HG03565 (cell line): ENCODE measurements around the gene THSD7A.
"Not testable (repeated sequence)": the region's sequence is repeated elsewhere in the genome, so short reads cannot be mapped to it uniquely, and the experiment has no call there.

Experiments used
- ATAC-seq: cut with Tn5 transposase; IDR thresholded peaks from one replicate; pipeline ENCODE4 v1.9.1; 2021; ENCODE audit warnings: mild to moderate bottlenecking, moderate library complexity; ENCODE audit not compliant: unreplicated experiment

Gene THSD7A

DNA sequence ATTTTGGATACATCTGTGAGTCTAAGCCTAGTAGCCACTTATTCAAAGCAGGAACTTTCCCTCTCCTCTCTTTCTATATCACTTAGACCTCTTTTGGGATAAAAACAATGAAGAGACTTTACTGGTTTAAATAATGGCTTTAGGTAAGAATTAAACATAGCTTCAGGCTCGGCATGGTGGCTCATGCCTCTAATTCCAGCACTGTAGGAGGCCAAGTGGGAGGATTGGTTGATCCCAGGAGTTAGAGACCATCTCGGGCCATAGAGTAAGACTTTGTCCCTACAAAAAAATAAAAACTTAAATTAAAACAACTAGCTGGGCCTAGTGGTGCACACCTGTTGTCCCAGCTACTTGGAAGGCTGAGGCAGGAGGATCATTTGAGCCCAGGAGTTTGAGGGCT, 304.3 kb downstream of the THSD7A start:
- no peak for ATAC-seq

DNA sequence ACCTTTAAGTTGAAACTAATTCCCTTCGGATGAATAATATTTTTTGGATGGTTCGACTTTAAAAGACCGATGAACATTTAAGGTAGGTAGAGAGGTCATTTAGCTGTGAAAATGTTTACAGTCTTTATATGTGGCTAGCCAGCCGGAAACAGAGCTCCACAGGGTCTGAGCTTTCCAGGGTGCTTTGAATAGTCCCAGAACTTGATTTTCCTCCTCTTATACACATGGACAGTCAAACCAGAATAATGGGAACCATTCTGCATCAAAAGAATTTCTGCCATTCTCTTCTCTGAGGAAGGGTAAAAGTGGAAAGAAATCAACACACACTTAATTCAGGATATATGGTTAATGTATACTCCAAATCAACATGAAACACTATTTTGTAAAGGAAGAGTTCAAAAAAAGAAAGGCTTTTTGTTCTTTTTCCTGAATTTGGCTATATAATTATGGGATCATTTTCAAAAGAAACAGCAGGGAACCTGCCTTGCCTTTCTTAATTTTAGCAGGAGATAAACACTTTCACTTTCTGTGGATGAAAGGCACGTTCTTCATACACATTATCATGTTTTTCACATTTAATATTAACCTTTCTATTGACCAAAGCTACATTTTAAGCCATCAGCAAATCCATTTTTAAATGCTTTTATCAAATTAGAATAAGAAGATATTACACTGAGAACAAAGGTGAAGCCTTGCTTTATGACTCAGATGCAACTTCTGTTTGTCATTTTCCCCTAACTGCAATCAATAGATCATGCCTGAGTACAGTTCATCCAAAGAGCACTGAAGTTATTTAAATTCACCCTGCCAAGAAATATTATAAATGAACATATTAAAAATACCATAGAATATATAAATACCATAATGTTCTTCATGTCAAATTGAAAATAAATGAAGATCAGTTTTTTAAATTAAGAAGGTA, 307.3 kb downstream of the THSD7A start:
- no peak for ATAC-seq

DNA sequence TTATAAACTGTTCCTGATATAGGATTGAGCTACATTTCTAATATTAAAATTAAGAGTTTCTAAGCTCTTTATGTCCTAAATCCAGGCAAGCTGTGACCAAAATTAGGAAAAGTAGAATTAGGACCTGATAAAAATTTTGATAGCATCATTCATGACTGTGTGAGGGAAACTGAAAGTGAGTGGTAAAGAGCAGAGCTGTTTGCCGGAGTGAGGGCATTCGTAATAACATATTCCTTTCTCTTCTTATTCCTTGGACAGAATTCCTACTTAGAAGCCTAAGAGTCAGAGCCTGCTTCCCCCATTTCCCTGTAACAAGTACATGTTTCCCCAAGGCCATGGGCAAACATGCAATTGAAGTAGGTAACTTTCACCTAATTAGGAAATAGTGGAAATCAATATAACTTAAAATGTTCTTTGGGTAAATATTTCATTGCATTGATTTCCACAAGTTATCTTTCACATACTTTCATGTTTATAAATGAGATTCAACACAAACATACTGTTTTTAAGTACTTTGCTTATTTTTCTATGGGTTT, 310.0 kb downstream of the THSD7A start:
- not testable (repeated sequence) for ATAC-seq

DNA sequence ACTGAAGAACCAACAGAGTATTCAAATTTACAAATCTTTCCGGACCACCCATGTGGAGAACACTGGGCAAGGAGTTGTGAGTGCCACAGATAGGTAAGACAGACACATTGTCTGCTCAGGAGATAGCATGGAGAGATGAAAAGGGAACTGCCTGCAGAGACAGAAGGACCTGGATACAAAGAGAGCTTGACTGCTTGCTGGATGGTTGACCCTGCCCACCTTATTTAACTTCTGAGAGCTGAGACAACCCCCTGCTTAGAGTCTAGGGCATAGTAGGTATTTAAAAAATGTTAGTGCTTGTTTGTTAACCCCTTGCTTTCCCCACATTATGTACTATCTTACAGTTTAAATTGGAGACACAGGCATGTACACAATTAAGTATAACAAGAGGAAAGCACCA, 314.1 kb downstream of the THSD7A start:
- no peak for ATAC-seq

DNA sequence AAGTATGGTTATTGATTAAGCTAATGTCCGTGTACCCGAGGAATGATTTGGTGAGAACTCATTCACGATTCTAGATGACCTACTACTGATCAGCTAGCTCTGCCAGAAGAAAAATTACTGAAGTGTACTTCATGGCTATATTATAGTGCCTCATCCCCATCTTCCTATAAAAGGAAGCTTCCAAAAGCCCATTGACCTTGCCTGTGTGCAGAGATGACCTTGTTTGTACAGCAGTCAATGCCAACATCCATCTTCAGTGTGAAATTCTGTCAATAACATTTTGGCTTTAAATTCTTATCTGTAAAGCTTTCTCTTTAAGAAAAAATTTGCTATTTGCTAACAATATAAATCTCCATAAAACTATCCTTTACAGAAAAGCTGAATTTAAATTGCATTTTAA, 315.7 kb downstream of the THSD7A start:
- ATAC-seq: no peak

DNA sequence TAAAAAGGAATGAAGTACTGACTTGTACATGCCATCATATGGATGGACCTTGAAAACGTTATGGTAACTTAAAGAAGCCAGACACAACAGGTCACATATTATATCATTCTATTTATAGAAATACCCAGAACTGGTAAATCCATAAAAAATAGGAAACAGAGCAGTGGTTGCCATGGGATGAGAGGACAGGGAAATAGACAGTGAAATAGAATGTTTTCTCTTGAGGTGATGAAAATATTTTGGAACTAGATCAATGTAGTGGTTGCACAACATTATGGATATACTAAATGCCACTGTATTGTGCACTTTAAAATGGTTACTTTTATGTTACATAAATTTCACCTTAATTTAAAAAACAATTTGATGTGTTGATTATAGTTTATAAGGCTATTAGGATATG, 318.5 kb downstream of the THSD7A start:
- no peak for ATAC-seq

DNA sequence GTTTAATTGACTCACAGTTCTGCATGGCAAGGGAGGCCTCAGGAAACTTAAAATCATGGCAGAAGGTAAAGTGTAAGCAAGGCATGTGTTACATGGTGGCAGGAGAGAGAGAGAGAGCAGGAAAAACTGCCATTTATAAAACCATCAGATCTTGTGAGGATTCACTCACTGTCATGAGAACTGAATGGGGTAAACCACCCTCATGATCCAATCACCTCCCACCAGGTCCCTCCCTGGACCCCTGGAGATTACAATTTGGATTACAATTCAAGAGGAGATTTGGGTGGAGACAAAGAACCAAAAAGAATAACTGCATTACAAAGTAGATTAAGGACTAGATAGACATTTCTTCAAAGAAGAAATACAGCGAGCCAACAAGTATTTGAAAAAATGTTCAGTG, 324.1 kb downstream of the THSD7A start:
- ATAC-seq: no peak

DNA sequence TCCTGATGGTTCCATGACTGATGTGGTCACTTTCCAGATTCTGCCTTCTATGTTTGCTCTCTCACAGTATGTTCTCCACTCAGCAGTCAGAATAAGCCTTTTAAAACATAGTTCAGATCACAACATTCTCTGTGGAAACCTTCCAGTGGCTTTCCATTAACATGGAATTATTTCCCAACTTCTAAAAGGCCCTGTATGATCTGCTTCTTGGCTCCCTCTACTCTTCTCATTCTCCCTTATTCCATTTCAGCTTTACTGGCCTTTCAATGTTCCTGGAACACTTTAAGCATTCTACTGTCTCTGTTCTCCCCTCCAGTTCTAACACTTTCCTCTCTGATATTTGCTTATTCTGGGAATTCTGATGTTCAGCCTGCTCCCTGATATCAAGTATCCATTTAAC, 325.6 kb downstream of the THSD7A start:
- ATAC-seq: no peak

DNA sequence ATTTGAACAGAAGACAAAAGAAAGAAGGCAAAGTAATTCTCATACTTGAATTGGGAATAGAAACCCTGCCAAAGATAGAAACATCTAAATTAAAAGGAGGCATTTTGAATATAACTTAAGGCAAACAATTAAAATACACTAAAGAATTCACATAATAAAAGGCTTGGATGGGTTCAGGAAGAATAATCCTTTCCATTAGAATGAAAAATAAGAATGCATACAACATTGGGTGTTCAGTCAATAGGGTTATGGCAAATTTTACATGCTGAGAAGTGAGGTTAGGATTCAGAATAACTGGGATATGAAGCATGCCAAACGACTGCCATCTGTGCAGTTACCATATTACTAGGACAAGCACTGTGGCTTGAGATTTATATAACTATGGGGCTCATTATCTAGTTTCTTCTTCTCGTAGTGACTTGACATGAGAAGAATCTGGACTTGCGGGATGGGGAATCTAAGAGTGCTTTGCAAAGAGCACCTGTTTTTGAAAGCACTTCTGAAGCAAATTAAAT, 326.5 kb downstream of the THSD7A start:
- ATAC-seq: no peak

DNA sequence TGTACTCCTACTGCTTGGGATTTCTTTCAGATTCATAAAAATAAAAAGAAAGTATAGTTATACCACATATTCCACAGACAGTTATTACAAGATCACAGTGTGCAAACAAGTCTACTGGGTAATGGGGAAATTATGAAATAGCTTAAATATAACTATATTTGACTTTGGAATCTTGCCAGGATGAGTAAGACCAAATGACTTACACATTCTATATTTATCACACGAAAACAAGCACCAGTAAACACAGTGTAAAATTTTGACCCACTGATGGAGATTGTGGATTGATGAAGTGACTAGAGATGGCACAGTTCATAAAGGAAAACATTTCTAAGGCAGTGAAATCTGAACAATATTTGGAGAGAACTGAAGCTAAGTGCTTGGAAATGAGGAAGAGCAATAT, 339.7 kb downstream of the THSD7A start:
- ATAC-seq: no peak

DNA sequence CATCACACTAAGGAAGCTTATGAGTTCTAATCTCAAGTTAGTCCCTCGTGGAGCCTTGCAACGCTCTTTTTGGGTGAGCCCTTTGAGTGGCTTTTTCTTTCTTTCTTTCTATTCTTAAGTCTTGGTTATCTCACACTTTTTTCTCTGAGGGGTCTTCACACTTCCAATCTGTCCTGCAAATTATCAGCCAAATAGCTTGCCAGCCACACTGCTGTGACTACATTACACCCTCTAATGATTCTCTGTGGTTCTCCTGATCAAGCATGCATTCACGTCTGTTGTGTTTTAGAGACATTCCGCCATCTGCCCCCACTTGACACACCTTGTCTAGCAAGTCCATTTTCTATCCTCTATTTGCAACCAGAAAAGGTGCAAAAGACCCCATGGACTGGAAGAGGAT, 340.2 kb downstream of the THSD7A start:
- no peak for ATAC-seq

DNA sequence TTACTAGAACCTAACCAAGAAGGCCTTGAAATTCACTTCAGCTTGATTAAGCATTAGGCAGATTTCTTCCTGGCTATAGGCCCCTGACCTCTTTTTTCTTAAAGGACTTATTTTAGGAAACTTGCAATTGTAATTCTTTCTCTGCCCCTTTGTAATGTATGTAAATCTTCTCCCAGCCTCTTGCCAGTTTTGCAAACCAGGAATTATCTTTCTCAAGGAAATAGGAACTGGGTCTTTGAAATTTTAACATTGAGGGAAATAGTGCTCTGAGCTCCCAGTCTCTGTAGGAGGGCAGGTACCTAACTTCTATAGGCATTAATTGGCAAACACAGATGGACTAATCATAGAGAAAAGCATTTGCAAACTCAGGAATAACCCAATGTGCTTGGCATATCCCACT, 342.7 kb downstream of the THSD7A start:
- no peak for ATAC-seq

DNA sequence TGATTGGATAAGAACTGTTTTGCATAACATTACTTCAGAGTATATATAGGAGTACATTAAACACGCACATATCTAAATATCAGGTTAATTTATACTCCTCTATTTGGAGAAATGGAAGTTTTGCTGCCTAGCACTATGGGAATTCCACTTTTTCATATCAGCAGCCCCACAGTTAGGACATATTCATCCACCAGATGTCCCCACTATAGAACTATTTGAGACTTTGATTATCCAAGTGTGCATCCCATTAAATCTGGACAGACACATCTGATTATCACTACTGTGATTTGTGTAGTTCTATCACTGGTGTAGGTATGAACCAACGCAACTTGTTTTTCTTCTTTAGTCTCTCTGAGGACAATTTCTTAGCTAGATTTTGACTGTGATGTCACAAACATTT, 345.7 kb downstream of the THSD7A start:
- ATAC-seq: no peak

DNA sequence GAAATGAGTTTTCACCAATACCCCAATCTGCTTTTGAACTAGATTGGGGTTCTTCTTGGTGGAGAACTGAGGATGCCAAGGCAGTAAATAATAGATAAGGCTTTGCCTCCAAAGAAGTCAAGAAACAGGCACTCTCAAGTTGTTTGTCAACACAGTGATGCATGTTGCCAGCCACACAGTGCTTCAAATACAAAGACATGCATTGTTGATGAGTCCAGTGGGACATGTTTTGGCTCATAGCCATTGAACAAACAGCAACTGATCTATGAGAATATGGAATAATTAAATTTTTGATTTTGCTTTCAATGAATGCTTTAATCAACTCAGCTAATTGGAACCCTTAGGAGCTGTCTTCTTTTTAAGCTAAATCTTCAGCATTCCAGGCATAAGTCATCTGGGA, 346.4 kb downstream of the THSD7A start:
- ATAC-seq: no peak

DNA sequence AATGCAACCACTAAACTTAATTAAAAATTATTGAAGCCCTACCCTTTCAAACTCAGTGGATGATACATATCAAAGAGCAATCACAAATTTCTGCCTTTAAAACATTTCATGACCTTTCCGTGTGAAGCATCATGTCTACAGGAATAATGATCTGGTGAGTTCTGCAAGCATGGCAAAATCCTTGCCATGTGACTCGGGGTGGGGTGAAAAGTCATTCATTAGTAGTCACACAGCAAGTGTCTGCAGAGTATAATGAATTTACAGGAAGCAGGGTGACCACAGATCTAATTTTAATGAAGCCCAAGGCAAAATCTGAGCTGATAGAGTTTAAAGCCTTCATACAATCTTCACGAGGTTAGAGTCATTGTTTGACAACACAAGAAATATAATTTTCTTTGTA, 351.9 kb downstream of the THSD7A start:
- no peak for ATAC-seq

DNA sequence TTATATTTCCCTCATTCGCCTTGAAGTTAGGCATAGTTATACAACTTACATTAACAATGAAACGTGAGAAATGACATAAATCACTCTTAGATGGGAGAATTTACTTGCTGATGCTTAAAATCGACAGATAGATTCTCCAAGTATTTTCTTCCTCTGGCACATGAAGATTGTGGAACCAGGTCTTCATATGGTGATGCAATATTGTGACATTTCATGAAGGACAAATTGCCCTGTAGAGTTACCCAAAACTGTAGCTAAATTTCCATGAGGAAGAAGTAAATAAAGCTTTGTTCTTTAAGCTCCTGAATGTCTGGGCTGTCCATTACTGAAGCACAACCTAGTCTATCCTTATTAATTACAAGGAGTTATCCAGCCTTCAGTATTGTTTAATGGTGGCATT, 353.1 kb downstream of the THSD7A start:
- ATAC-seq: no peak

DNA sequence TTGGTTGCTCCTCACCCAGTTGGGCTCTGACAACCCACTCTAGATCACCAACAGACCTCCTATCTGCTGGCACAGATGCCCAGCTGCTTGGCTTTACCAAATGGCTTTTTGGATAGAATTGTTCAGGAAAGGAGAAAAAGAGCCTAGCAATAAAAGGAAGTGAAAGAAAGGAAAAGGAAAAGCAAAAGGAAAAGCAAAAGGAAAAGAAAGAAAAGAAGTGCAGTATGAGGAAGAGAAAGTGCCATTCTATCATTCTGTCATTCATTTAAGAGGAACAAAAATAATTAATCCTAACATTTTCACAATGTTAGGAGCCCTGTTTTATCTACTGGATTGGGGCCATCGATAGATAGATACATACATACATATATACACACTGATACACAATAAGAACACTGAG, 353.6 kb downstream of the THSD7A start:
- ATAC-seq: no peak

DNA sequence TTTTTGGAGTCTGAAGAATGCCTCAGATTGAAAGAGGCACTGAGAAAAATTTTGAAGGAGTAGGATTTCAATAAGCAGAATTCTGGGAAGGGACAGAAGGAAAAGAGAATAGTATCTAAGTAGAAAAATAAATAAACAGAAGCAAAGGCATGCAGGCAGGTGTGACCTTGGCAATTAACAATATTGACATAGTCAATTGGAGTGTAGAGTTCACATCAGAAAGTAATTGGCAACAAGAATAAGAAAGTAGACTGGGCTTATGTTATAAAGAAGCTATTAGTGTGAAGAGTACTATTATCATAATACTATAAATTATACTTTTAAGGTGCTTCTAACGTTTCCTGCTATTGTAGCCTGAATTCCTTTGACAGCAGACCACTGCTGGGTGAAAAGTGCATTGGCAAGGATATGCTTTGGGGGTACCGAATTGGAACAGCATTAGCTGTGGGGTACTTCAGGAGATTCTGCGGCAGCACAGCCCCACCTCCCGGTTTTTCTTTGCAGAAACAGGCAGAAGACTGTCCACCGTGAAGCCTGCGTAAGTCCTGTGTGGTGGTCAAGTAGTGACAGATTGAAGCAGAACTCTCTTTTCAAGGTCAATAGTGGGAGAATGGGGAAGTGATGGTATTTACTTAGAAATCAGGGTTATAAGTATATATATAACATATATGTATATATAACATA, 357.0 kb downstream of the THSD7A start:
- no peak for ATAC-seq

DNA sequence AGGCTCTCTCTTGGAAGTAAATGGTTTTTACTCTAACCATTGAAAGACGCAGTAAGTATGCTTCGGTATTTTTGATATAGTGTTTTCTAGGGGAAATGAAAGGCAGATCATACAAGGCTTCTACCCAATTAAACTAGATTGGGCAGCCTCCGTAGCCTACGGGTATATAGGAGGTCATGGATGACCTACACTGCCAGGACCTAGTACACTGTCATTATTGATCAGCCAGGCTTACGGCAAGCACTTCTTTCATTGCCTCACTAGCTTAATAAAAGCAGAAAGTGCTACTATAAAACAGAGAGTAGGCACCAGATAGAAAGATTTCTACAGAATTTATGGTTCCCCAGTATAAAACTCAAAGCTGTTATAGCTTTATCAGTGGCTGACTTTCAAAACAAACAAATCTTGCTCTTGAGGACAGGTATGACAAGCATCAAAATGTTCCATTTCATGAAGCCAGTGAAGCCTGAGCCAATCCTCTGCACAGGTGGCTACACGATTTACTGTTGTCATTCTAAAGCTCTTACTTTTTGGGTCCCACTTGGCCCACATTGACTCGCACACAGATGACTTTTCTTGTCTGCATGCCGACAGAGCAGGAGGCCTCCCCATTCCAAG, 358.1 kb downstream of the THSD7A start:
- ATAC-seq: no peak

DNA sequence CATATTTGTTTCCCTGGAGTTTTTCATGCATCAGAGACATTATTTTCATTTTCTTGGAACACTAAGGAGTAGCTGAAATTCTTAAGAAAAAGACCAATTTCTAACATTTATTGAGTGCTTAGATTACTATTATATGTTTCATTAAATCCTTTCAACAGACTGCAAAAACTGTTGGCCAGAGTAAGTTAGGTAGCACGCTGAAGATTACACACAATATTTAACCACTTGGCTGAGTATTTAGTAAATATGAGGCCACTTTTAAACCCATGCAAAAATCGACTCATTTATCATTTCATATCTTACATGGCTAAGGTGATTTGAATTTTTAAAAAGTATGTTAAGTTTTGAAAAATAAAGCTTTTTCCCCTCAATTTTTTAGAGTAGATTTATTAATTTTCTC, 358.8 kb downstream of the THSD7A start:
- ATAC-seq: no peak

DNA sequence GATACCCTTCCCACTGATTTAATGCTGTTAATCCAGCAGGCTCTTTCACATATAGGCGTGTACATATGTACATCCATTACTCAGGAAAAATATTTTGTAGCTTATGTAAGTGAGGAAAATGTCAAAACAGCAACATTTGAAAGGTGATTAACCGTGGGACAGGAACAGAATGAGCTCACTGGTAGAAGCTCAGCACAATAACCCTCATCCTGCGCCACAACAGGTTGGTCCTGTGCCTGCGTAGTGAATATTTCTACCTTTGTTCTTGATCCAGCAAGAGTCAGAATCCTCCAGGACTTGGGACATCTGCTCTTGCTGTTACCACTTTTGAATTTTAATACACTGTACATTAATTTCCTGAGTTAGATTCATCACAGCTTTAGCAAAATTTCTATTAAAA, 359.4 kb downstream of the THSD7A start:
- no peak for ATAC-seq
